22Rv1 (cell line): ENCODE data around the gene CDH15.

Source experiments
- ZFX ChIP-seq: fragments of 450-650 bp; IDR thresholded peaks from 2 replicates; pipeline ENCODE4 v1.6.1; 2017; ENCODE audit warnings: antibody characterized with exemption, borderline replicate concordance
- TF ChIP-seq, protein P1 (sequence below): fragments of 450-650 bp; IDR thresholded peaks from 2 replicates; pipeline ENCODE4 v1.5.1; 2017; ENCODE audit warnings: mild to moderate bottlenecking

DNA sequence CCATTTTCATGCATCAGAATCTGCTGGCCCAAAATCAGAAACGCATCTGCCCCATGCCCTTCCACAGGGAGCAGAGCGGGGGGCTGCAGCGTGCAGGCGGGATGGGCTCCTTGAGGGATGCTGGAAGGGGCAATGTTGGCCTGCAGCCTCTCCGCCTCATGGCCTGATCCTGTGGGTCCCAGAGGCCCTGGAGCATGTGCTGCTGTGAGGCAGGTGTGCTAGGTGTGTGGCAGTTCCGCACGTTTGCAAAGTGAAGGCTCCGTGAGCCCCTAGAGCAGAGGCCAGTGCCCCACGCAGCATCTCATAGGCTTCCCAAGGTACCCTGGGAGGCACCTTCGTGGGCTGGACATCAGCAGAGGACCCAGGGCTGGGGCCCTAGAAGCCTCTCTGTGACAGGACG lies 36.4 kb upstream of the CDH15 start:
- TF ChIP-seq, protein P1, sequence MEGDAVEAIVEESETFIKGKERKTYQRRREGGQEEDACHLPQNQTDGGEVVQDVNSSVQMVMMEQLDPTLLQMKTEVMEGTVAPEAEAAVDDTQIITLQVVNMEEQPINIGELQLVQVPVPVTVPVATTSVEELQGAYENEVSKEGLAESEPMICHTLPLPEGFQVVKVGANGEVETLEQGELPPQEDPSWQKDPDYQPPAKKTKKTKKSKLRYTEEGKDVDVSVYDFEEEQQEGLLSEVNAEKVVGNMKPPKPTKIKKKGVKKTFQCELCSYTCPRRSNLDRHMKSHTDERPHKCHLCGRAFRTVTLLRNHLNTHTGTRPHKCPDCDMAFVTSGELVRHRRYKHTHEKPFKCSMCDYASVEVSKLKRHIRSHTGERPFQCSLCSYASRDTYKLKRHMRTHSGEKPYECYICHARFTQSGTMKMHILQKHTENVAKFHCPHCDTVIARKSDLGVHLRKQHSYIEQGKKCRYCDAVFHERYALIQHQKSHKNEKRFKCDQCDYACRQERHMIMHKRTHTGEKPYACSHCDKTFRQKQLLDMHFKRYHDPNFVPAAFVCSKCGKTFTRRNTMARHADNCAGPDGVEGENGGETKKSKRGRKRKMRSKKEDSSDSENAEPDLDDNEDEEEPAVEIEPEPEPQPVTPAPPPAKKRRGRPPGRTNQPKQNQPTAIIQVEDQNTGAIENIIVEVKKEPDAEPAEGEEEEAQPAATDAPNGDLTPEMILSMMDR = no peak
- TF ChIP-seq ZFX = no peak
